H1 (cell line): ENCODE results near the gene CADM1.

Experiments
- CTCF ChIP-seq, 3 experiments: IDR thresholded peaks; 1 replicate in 2 of 3; 2 replicates in 1 of 3; pipeline versions ENCODE4 v1.5.1 to v1.6.1; 2011; ENCODE audit warnings: low read length in 3 of 3, mild to moderate bottlenecking in 3 of 3, inconsistent platforms in 2 of 3, low read depth in 1 of 3, moderate library complexity in 1 of 3; ENCODE audit not compliant: insufficient read depth in 1 of 3; ENCODE audit errors: control extremely low read depth in 1 of 3
- MAX ChIP-seq: IDR thresholded peaks from 2 replicates; pipeline ENCODE4 v1.6.1; 2012; ENCODE audit warnings: inconsistent platforms
- POLR2AphosphoS5 ChIP-seq: IDR thresholded peaks from 2 replicates; pipeline ENCODE4 v1.6.1; 2011; ENCODE audit warnings: low read depth, low read length
- RXRA ChIP-seq: IDR thresholded peaks from 2 replicates; pipeline ENCODE4 v1.6.1; 2011; ENCODE audit warnings: low read depth, mild to moderate bottlenecking, low read length, moderate library complexity; ENCODE audit not compliant: insufficient read depth

- TF ChIP-seq CTCF (IDR thresholded peaks at IDR 0.05; ENCODE audit: control extremely low read depth in 1 of 3, insufficient read depth in 1 of 3, low read depth in 1 of 3, low read length in 3 of 3) (peak in 1 of 3 experiments; percentile 21; a peak in 1 of 4 replicates), MAX (no peak), RXRA (no peak), POLR2AphosphoS5 (no peak)
These were observed 381.9 kb downstream of the CADM1 start for GRCh38 chr11:115122274-115122673.
